Osteoblast (primary cell): ENCODE data around the gene TRPC6. TPM values are rescaled to one million over a fixed set of nuclear protein-coding genes. Genes with fewer than 3 reads are reported as not detected.

ENCODE experiments used
- DNase-seq: peaks from one replicate; pipeline ENCODE4 v3.0.0; 2011; ENCODE audit warnings: low spot score, mixed read lengths; ENCODE audit not compliant: insufficient read length; ENCODE audit errors: missing footprints
- H2AFZ ChIP-seq: 2 replicates; pipeline ENCODE4 v1.6.0; 2011; ENCODE audit warnings: mild to moderate bottlenecking, low read length
- H3K27ac ChIP-seq: 2 replicates; pipeline ENCODE4 v1.5.1; 2011; ENCODE audit warnings: mild to moderate bottlenecking, low read depth, low read length, moderate library complexity
- H3K27me3 ChIP-seq: 2 replicates; pipeline ENCODE4 v1.6.0; 2012; ENCODE audit warnings: mild to moderate bottlenecking, control low read depth, inconsistent platforms, low read length, moderate library complexity; ENCODE audit not compliant: insufficient read depth
- H3K36me3 ChIP-seq: 2 replicates; pipeline ENCODE4 v1.5.1; 2011; ENCODE audit warnings: mild to moderate bottlenecking, low read length, control low read depth, moderate library complexity; ENCODE audit not compliant: insufficient read depth
- H3K4me1 ChIP-seq: 2 replicates; pipeline ENCODE4 v1.5.1; 2011; ENCODE audit warnings: mild to moderate bottlenecking, low read length, control low read depth, moderate library complexity; ENCODE audit not compliant: insufficient read depth
- H3K4me2 ChIP-seq: 2 replicates; pipeline ENCODE4 v1.6.0; 2011; ENCODE audit warnings: mild to moderate bottlenecking, low read length; ENCODE audit not compliant: insufficient read depth
- H3K4me3 ChIP-seq: fragments of 200-600 bp; sonication (generic); 3 replicates; pipeline ENCODE4 v1.5.1; 2012; ENCODE audit warnings: mild to moderate bottlenecking, low read length, inconsistent platforms; ENCODE audit not compliant: insufficient read depth
- H3K79me2 ChIP-seq: 2 replicates; pipeline ENCODE4 v1.6.0; 2012; ENCODE audit warnings: mild to moderate bottlenecking, low read length, control low read depth, inconsistent platforms; ENCODE audit not compliant: insufficient read depth
- H3K9me3 ChIP-seq: 2 replicates; pipeline ENCODE4 v1.5.1; 2011; ENCODE audit warnings: low read depth, low read length, control low read depth
- H4K20me1 ChIP-seq: 2 replicates; pipeline ENCODE4 v1.6.0; 2012; ENCODE audit warnings: mild to moderate bottlenecking, low read length, control low read depth; ENCODE audit not compliant: insufficient read depth
- total RNA-seq: library from RNA; depleted of rRNA; stranded (reverse); fragments of >200 nt; gene quantifications from 2 replicates; pipeline ENCODE4 v1.2.3, GENCODE V29; 2012
- TF ChIP-seq, protein P1 (sequence below): IDR thresholded peaks from 2 replicates; pipeline ENCODE4 v1.5.1; 2011; ENCODE audit warnings: mild to moderate bottlenecking, low read depth, low read length, moderate library complexity; ENCODE audit errors: extremely low read depth

Gene TRPC6
- total RNA-seq, 1 donor = 0.36 TPM

GRCh38 chr11:101563166-101563565 lies 20.6 kb downstream of the TRPC6 start:
- H3K4me1 ChIP-seq = no peaks in the 10 kb centered on the region
- no peak overlapping the region for H2AFZ ChIP-seq
- no peak overlapping the region for H3K4me3 ChIP-seq
- H3K9me3 ChIP-seq = no peaks in the 10 kb centered on the region
- no peak overlapping the region for H3K27ac ChIP-seq
- H3K4me2 ChIP-seq = no peak overlapping the region
- TF ChIP-seq, protein P1, sequence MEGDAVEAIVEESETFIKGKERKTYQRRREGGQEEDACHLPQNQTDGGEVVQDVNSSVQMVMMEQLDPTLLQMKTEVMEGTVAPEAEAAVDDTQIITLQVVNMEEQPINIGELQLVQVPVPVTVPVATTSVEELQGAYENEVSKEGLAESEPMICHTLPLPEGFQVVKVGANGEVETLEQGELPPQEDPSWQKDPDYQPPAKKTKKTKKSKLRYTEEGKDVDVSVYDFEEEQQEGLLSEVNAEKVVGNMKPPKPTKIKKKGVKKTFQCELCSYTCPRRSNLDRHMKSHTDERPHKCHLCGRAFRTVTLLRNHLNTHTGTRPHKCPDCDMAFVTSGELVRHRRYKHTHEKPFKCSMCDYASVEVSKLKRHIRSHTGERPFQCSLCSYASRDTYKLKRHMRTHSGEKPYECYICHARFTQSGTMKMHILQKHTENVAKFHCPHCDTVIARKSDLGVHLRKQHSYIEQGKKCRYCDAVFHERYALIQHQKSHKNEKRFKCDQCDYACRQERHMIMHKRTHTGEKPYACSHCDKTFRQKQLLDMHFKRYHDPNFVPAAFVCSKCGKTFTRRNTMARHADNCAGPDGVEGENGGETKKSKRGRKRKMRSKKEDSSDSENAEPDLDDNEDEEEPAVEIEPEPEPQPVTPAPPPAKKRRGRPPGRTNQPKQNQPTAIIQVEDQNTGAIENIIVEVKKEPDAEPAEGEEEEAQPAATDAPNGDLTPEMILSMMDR = no peak
- H3K79me2 ChIP-seq = no peaks in the 10 kb centered on the region
- H3K36me3 ChIP-seq = no peaks in the 10 kb centered on the region
- DNase-seq = no peak
- H3K27me3 ChIP-seq = no peaks in the 10 kb centered on the region
- no peaks in the 10 kb centered on the region for H4K20me1 ChIP-seq

- H3K27ac ChIP-seq = no peak overlapping the region
- no peak for DNase-seq
Observed at GRCh38 chr11:101555366-101555765, 28.4 kb downstream of the TRPC6 start.

GRCh38 chr11:101553891-101554292 lies 29.9 kb downstream of the TRPC6 start:
- H3K9me3 ChIP-seq = no peaks in the 10 kb centered on the region
- H3K4me2 ChIP-seq = no peak overlapping the region

More at GRCh38 chr11:101555366-101555765, 28.4 kb downstream of the TRPC6 start:
- Histone ChIP-seq H3K79me2 (no peaks in the 10 kb centered on the region), H3K4me3 (no peak overlapping the region), H2AFZ (no peak overlapping the region), H4K20me1 (no peaks in the 10 kb centered on the region), H3K36me3 (no peaks in the 10 kb centered on the region), H3K4me2 (no peak overlapping the region), H3K4me1 (no peaks in the 10 kb centered on the region), H3K9me3 (no peaks in the 10 kb centered on the region), H3K27me3 (no peaks in the 10 kb centered on the region)
- TF ChIP-seq, protein P1 = no peak

DNA sequence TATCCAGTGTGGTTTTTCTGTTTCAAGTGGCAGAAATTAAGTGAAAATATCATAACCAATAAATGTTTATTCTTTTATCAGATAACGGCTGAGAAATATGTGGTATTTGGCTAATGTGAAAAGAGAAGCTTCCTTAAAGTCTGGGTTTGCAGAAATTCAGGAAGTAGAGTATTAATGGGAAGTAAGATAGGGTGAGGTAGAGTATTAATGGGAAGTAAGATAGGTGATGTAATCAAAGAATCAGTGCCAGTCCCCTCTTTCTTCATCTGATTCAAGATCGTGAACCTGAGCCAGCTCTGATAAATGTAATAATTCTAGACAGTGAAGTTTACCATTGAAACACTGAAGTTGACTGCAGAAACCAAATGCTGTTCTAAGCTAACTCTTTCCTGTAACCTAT lies 30.9 kb downstream of the TRPC6 start:
- H3K4me2 ChIP-seq = no peak overlapping the region
- H3K79me2 ChIP-seq = no peaks in the 10 kb centered on the region
- H3K36me3 ChIP-seq = no peaks in the 10 kb centered on the region
- no peak for DNase-seq
- H2AFZ ChIP-seq = no peak overlapping the region
- TF ChIP-seq, protein P1 = no peak
- no peaks in the 10 kb centered on the region for H3K27me3 ChIP-seq
- H3K4me3 ChIP-seq = no peak overlapping the region
- H4K20me1 ChIP-seq = no peaks in the 10 kb centered on the region
- H3K4me1 ChIP-seq = no peaks in the 10 kb centered on the region
- H3K27ac ChIP-seq = no peak overlapping the region
- no peaks in the 10 kb centered on the region for H3K9me3 ChIP-seq

More at GRCh38 chr11:101553891-101554292, 29.9 kb downstream of the TRPC6 start:
- Histone ChIP-seq H4K20me1 (no peaks in the 10 kb centered on the region), H3K4me3 (no peak overlapping the region), H3K27ac (no peak overlapping the region), H2AFZ (no peak overlapping the region), H3K36me3 (no peaks in the 10 kb centered on the region), H3K79me2 (no peaks in the 10 kb centered on the region), H3K4me1 (no peaks in the 10 kb centered on the region), H3K27me3 (no peaks in the 10 kb centered on the region)
- no peak for DNase-seq
- TF ChIP-seq, protein P1 = no peak
